A549 (cell line): ENCODE measurements around the gene ADSL. TPM values are rescaled to one million over a fixed set of nuclear protein-coding genes. Genes with fewer than 3 reads are reported as not detected.

Source experiments
- ATAC-seq, 2 experiments: fragments of 200-7000 bp in 1 of 2; fragments of >200 bp in 1 of 2; cut with Nextera tagmentation in 1 of 2; cut with Tn5 transposase in 1 of 2; 3 replicates each; pipeline versions ENCODE4 v1.8.0 to v1.9.1; 2018 to 2020; ENCODE audit warnings: mild to moderate bottlenecking in 1 of 2, moderate library complexity in 1 of 2
- CTCF ChIA-PET: fragments of 300-600 bp; sonication (Branson Sonifier 250); formaldehyde crosslinking; extraction: SDS; loops from one replicate; lab custom pipeline; 2021; ENCODE audit warnings: antibody characterized with exemption, inconsistent platforms; lab: Yijun Ruan, JAX
- POLR2A ChIA-PET: fragments of 350-600 bp; formaldehyde crosslinking; extraction: SDS; loops from one replicate; lab custom pipeline; 2021; ENCODE audit warnings: antibody characterized with exemption, inconsistent platforms; lab: Yijun Ruan, JAX
- DNase-seq, 2 experiments: peaks; one replicate each; pipeline versions ENCODE4 v3.0.0 to v3.0.0-alpha.2; 2011 to 2016; ENCODE audit warnings: low read depth in 1 of 2, low spot score in 1 of 2
- FAIRE-seq: peaks from 2 replicates; lab custom pipeline; 2011; peaks lifted over from hg19 to GRCh38; lab: Jason Lieb, UNC
- H3K27ac ChIP-seq, 2 experiments: fragments of >200 bp; sonication (Bioruptor Twin); formaldehyde crosslinking; 3 replicates each; pipeline ENCODE4 v1.5.1; 2016 to 2017
- H3K4me1 ChIP-seq: fragments of >200 bp; sonication (Bioruptor Twin); formaldehyde crosslinking; 3 replicates; pipeline ENCODE4 v1.6.1; 2016
- H3K4me2 ChIP-seq: fragments of >200 bp; sonication (Bioruptor Twin); formaldehyde crosslinking; 3 replicates; pipeline ENCODE4 v1.6.1; 2016
- H3K4me3 ChIP-seq: fragments of >200 bp; sonication (Bioruptor Twin); formaldehyde crosslinking; 3 replicates; pipeline ENCODE4 v1.5.1; 2016
- H3K9me3 ChIP-seq: fragments of >200 bp; sonication (Bioruptor Twin); formaldehyde crosslinking; 3 replicates; pipeline ENCODE4 v1.6.1; 2016
- ATOH8 ChIP-seq: fragments of 250-450 bp; sonication (Bioruptor Pico); IDR thresholded peaks from 2 replicates; pipeline ENCODE4 v1.5.0; 2020; ENCODE audit warnings: low read depth, mild to moderate bottlenecking, moderate library complexity
- BHLHE40 ChIP-seq: IDR thresholded peaks from 2 replicates; pipeline ENCODE4 v1.6.1; 2012; ENCODE audit warnings: low read depth, low read length, inconsistent platforms
- CBX8 ChIP-seq: fragments of 200-600 bp; sonication (generic); IDR thresholded peaks from 2 replicates; pipeline ENCODE4 v1.6.1; 2016
- CEBPB ChIP-seq, 2 experiments: fragments of >200 bp in 1 of 2; sonication (Bioruptor Twin) in 1 of 2; formaldehyde crosslinking in 1 of 2; IDR thresholded peaks; 2 replicates each; pipeline ENCODE4 v1.6.1; 2012 to 2016
- CHD2 ChIP-seq: fragments of 150-350 bp; IDR thresholded peaks from 2 replicates; pipeline ENCODE4 v1.6.1; 2014; ENCODE audit warnings: low read length; ENCODE audit not compliant: partially characterized antibody
- EHMT2 ChIP-seq: fragments of 200-600 bp; sonication (generic); IDR thresholded peaks from 2 replicates; pipeline ENCODE4 v1.6.1; 2016; ENCODE audit warnings: antibody characterized with exemption, low read depth, mild to moderate bottlenecking, moderate library complexity
- EP300 ChIP-seq, 2 experiments: fragments of >200 bp; sonication (Bioruptor Twin); formaldehyde crosslinking; IDR thresholded peaks; 2 replicates in 1 of 2; 3 replicates in 1 of 2; pipeline ENCODE4 v1.6.1; 2016 to 2017
- ESRRA ChIP-seq: fragments of 150-350 bp; IDR thresholded peaks from 2 replicates; pipeline ENCODE4 v1.6.1; 2014; ENCODE audit warnings: mild to moderate bottlenecking, low read length, borderline replicate concordance
- FOSB ChIP-seq: fragments of 250-450 bp; sonication (Bioruptor Pico); IDR thresholded peaks from 2 replicates; pipeline ENCODE4 v1.5.0; 2020; ENCODE audit warnings: mild to moderate bottlenecking, moderate library complexity
- FOSL2 ChIP-seq, 2 experiments: fragments of 450-650 bp in 1 of 2; fragments of >200 bp in 1 of 2; sonication (Bioruptor Twin) in 1 of 2; formaldehyde crosslinking; IDR thresholded peaks; 2 replicates each; pipeline versions ENCODE4 v1.5.0 to v1.6.1; 2016 to 2020; ENCODE audit warnings: mild to moderate bottlenecking in 1 of 2, moderate library complexity in 1 of 2
- GATA3 ChIP-seq: IDR thresholded peaks from 2 replicates; pipeline ENCODE4 v1.6.1; 2012; ENCODE audit warnings: borderline replicate concordance
- HES2 ChIP-seq: fragments of >200 bp; sonication (Bioruptor Twin); formaldehyde crosslinking; IDR thresholded peaks from 2 replicates; pipeline ENCODE4 v1.6.1; 2016
- HOXA7 ChIP-seq: fragments of 250-450 bp; sonication (Bioruptor Pico); IDR thresholded peaks from 2 replicates; pipeline ENCODE4 v1.5.0; 2020; ENCODE audit warnings: mild to moderate bottlenecking, moderate library complexity
- MAFK ChIP-seq: fragments of 450-650 bp; IDR thresholded peaks from 2 replicates; pipeline ENCODE4 v1.6.1; 2014; ENCODE audit not compliant: partially characterized antibody
- MAZ ChIP-seq: fragments of 150-350 bp; IDR thresholded peaks from 2 replicates; pipeline ENCODE4 v1.6.1; 2014; ENCODE audit warnings: antibody characterized with exemption, low read depth, low read length, borderline replicate concordance
- MYC ChIP-seq: IDR thresholded peaks from 2 replicates; pipeline ENCODE4 v1.6.1; 2012; ENCODE audit warnings: mild to moderate bottlenecking, inconsistent platforms, low read length, improper control_type of control experiment, borderline replicate concordance
- NFE2L2 ChIP-seq: fragments of 150-350 bp; conservative IDR thresholded peaks from 2 replicates; pipeline ENCODE4 v1.6.1; 2014; ENCODE audit warnings: low read length
- RAD21 ChIP-seq, 2 experiments: fragments of >200 bp in 1 of 2; sonication (Bioruptor Twin) in 1 of 2; formaldehyde crosslinking in 1 of 2; IDR thresholded peaks in 1 of 2; conservative IDR thresholded peaks in 1 of 2; 2 replicates in 1 of 2; 3 replicates in 1 of 2; pipeline ENCODE4 v1.6.1; 2012 to 2018; ENCODE audit warnings: inconsistent platforms in 1 of 2
- RARB ChIP-seq: fragments of 250-450 bp; sonication (Bioruptor Pico); IDR thresholded peaks from 2 replicates; pipeline ENCODE4 v1.8.0; 2021; ENCODE audit warnings: mild to moderate bottlenecking, moderate library complexity
- RCOR1 ChIP-seq: fragments of 150-350 bp; IDR thresholded peaks from 2 replicates; pipeline ENCODE4 v1.6.1; 2014; ENCODE audit warnings: antibody characterized with exemption, low read length, low read depth
- RNF2 ChIP-seq: fragments of 200-600 bp; sonication (generic); IDR thresholded peaks from 2 replicates; pipeline ENCODE4 v1.6.1; 2016; ENCODE audit warnings: low read depth, mild to moderate bottlenecking, antibody characterized with exemption, moderate library complexity, borderline replicate concordance
- SMC3 ChIP-seq: fragments of >200 bp; sonication (Bioruptor Twin); formaldehyde crosslinking; IDR thresholded peaks from 3 replicates; pipeline ENCODE4 v1.6.1; 2018; ENCODE audit warnings: inconsistent platforms
- SREBF2 ChIP-seq: fragments of 450-650 bp; IDR thresholded peaks from 2 replicates; pipeline ENCODE4 v1.6.1; 2014; ENCODE audit warnings: mild to moderate bottlenecking, moderate library complexity
- TFCP2L1 ChIP-seq: fragments of 250-450 bp; sonication (Bioruptor Pico); IDR thresholded peaks from 2 replicates; pipeline ENCODE4 v1.5.0; 2021; ENCODE audit warnings: mild to moderate bottlenecking
- TP53 ChIP-seq: fragments of 250-450 bp; sonication (Bioruptor Pico); IDR thresholded peaks from 2 replicates; pipeline ENCODE4 v1.5.0; 2021; ENCODE audit warnings: mild to moderate bottlenecking, moderate library complexity
- ZNF302 ChIP-seq: fragments of 250-450 bp; sonication (Bioruptor Pico); IDR thresholded peaks from 2 replicates; pipeline ENCODE4 v1.9.0; 2021; ENCODE audit warnings: inconsistent platforms, mild to moderate bottlenecking, moderate library complexity
- WGBS: methylation state at CpG from one replicate; pipeline ENCODE4 v1.1.6; 2017; ENCODE audit errors: missing lambda C conversion rate; 5-methylcytosine and 5-hydroxymethylcytosine counted together
- polyA plus RNA-seq, 4 experiments: library from polyadenylated mRNA; depleted of rRNA in 3 of 4; stranded (reverse); fragments of >200 nt; fragmentation: RNase III in 1 of 4; extraction: RNeasy Plus Mini Kit Qiagen cat#74134 plus additional on column Dnase treatment in 1 of 4; gene quantifications; 2 replicates in 3 of 4; 3 replicates in 1 of 4; pipeline ENCODE4 v1.2.3, GENCODE V29; 2011 to 2017
- TF ChIP-seq, protein P1 (sequence below): fragments of >200 bp; sonication (Bioruptor Twin); formaldehyde crosslinking; IDR thresholded peaks from 3 replicates; pipeline ENCODE4 v1.6.1; 2016

ADSL gene
- polyA plus RNA-seq, 2 of the 4 experiments (the other 2 are of a cell fraction): 85.6 to 126 TPM

DNA sequence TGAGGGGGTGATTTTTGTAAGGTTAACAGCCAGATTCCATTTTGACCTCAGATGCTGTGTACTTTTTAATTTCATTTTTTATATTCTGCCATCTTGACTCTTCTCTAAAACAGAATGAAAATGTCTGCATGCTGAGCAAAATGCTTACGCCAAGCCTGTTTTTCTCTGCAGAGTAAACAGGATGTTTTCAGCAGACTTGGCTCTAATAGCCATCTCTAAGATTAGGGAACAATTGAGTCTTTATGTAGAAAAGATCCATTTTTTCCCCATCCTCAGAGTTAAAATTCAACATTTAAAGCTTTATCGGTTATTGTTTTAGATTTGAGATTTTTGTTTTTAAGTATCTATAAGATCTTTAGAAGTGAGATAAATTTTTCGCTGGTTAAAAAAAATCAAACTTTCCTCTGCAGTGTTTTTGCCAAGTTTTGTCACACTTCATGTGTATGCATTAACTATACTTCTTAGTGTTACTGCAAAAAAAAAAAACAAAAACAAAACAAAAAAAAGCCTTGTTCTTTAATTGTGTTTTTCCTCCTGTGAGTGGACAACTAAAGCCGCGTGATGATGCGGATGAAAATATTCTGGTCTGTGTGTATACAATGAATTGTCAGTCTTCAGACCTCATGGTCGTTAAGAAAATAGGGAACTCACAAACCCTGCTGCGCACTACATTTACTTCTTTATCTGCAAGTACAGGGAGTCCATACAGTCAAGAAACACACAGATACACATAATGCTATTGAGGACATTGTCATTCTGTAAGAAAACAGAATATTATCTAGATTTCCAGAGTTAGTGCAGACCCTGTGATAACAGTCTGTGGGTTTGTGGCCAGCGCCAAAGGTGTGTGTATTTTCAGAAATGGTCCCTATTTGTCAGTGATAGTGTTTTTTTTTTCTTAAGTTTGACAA, 17.5 kb upstream of the ADSL start:
- no peak overlapping the region for H3K27ac ChIP-seq
- no peak overlapping the region for H3K4me3 ChIP-seq
- ATAC-seq: no peak
- FAIRE-seq: no peak
- no peaks in the 10 kb centered on the region for H3K9me3 ChIP-seq
- no peaks in the 10 kb centered on the region for H3K4me1 ChIP-seq
- no peak overlapping the region for H3K4me2 ChIP-seq
- 91% methylated on average over 9 of the region's 9 CpGs for WGBS
- ChIA-PET CTCF (interaction anchor here (1.0 kb wide), 1 partner anchor 19 kb away, joined by 3 read pairs; no protein-coding TSS in a partner anchor), POLR2A (interaction anchor here (0.5 to 1.9 kb wide), 2 partner anchors 18 to 153 kb away, joined by 3 to 4 read pairs; partner anchors contain the start of gene ADSL)
- DNase-seq: no peak
- TF ChIP-seq CBX8 (no peak), NFE2L2 (no peak), ATOH8 (CRISPR knock-in tag) (no peak), EP300 (IDR thresholded peaks at IDR 0.05) (no peak), ESRRA (no peak), EHMT2 (no peak), MYC (no peak), BHLHE40 (no peak), GATA3 (no peak), RARB (CRISPR knock-in tag) (no peak), FOSB (CRISPR knock-in tag) (no peak), RAD21 (conservative IDR thresholded peaks at IDR 0.05 in 1 of 2, IDR thresholded peaks at IDR 0.05 in 1 of 2) (no peak), TFCP2L1 (no peak), RCOR1 (no peak)
- TF ChIP-seq, protein P1, sequence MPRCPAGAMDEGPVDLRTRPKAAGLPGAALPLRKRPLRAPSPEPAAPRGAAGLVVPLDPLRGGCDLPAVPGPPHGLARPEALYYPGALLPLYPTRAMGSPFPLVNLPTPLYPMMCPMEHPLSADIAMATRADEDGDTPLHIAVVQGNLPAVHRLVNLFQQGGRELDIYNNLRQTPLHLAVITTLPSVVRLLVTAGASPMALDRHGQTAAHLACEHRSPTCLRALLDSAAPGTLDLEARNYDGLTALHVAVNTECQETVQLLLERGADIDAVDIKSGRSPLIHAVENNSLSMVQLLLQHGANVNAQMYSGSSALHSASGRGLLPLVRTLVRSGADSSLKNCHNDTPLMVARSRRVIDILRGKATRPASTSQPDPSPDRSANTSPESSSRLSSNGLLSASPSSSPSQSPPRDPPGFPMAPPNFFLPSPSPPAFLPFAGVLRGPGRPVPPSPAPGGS: no peak

GRCh38 chr22:40329466-40329865, 16.8 kb upstream of the ADSL start:
- POLR2A ChIA-PET: interaction anchor here (1.9 kb wide), 1 partner anchor 17 kb away, joined by 4 read pairs; the partner anchor contains the start of gene ADSL
- no peak for ATAC-seq
- no peaks in the 10 kb centered on the region for H3K4me1 ChIP-seq
- 84% methylated on average over 9 of the region's 9 CpGs for WGBS
- CTCF ChIA-PET: no interaction called here
- H3K4me2 ChIP-seq: no peak overlapping the region
- H3K4me3 ChIP-seq: no peak overlapping the region
- H3K27ac ChIP-seq: no peak overlapping the region
- no peak for FAIRE-seq
- DNase-seq: no peak
- TF ChIP-seq EP300 (IDR thresholded peaks at IDR 0.05) (no peak), CEBPB (IDR thresholded peaks at IDR 0.05) (no peak), TP53 (no peak), NFE2L2 (no peak), FOSL2 (IDR thresholded peaks at IDR 0.05) (no peak), FOSL2 (CRISPR knock-in tag; IDR thresholded peaks at IDR 0.05) (no peak), SMC3 (no peak), EHMT2 (no peak), SREBF2 (no peak), HOXA7 (CRISPR knock-in tag) (no peak), MAZ (no peak), HES2 (no peak), ZNF302 (CRISPR knock-in tag) (no peak), CHD2 (no peak), MAFK (no peak), FOSB (CRISPR knock-in tag) (no peak), RNF2 (no peak)
- TF ChIP-seq, protein P1: no peak
- no peaks in the 10 kb centered on the region for H3K9me3 ChIP-seq
